ENCODE measurements around the gene KLF6.

DNA sequence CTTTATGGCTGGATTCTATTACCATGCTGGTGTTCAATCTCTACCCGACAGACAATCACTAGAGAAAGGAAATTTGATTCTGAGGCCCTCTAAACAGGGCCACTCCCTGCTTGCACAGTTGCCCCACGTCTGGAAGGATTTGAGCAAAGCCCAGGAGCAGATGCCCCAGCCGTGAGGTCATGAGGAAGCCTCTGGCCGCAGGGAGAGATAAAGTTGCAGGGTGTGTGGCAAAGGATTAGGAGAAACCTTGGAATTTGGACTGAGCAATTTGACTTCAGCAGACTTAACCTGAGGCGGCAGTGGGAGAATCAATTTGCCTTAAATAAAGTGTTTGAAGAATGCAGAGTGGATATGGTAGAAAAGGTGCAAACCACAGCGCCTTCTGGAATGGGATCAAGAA lies 40.2 kb upstream of the KLF6 start:
- no peak for TF ChIP-seq POLR2A (IDR thresholded peaks at IDR 0.05; ENCODE audit: low read depth, low read length)
- TF ChIP-seq POLR2AphosphoS5 (IDR thresholded peaks at IDR 0.05; ENCODE audit: low read depth, low read length), result no peak
- TF ChIP-seq PAX5 (IDR thresholded peaks at IDR 0.05; ENCODE audit: insufficient read depth, low read length, severe bottlenecking), result no peak
- no peak for TF ChIP-seq SPI1 (IDR thresholded peaks at IDR 0.05; ENCODE audit: low read depth, low read length)
